PC-3 (cell line): ENCODE data around the gene AMMECR1L. TPM values are rescaled to one million over a fixed set of nuclear protein-coding genes. Genes with fewer than 3 reads are reported as not detected.

Experiments used
- ATAC-seq: fragments of 200-7000 bp; cut with Tn5 transposase; 2 replicates; pipeline ENCODE4 v1.9.1; 2020; ENCODE audit warnings: mild to moderate bottlenecking, moderate library complexity
- BruUV-seq: library from RNA; stranded (reverse); fragments of 400-500 nt; replicated peaks from 2 replicates; lab custom pipeline; 2021; lab: Mats Ljungman, UMichigan
- CTCF ChIA-PET: fragments of 300-600 bp; sonication (Branson Sonifier 250); formaldehyde crosslinking; loops from one replicate; lab custom pipeline; 2022; ENCODE audit warnings: antibody characterized with exemption; lab: Charles Lee
- POLR2A ChIA-PET: fragments of 300-600 bp; sonication (Branson Sonifier 250); formaldehyde crosslinking; loops from one replicate; lab custom pipeline; 2022; ENCODE audit warnings: antibody characterized with exemption; ENCODE audit not compliant: unreplicated experiment; lab: Charles Lee
- DNase-seq: peaks from one replicate; pipeline ENCODE4 v3.0.0-alpha.2; 2015
- H2AFZ ChIP-seq: fragments of 300-600 bp; sonication (generic); 2 replicates; pipeline ENCODE4 v1.6.0; 2016; ENCODE audit warnings: antibody characterized with exemption, low read length
- H3F3A ChIP-seq: fragments of 300-600 bp; sonication (generic); one replicate; pipeline ENCODE4 v1.6.0; 2017; ENCODE audit warnings: antibody characterized with exemption, low read length, control low read depth, mild to moderate bottlenecking; ENCODE audit not compliant: unreplicated experiment
- H3K27ac ChIP-seq: fragments of 300-600 bp; sonication (generic); 2 replicates; pipeline ENCODE4 v1.5.1; 2016; ENCODE audit warnings: mild to moderate bottlenecking, low read length
- H3K27me3 ChIP-seq: fragments of 300-600 bp; sonication (generic); 2 replicates; pipeline ENCODE4 v1.6.1; 2016; ENCODE audit warnings: low read length, mixed read lengths
- H3K36me3 ChIP-seq: fragments of 300-600 bp; sonication (generic); 2 replicates; pipeline ENCODE4 v1.6.1; 2016; ENCODE audit warnings: low read depth, mixed run types, low read length, mixed read lengths
- H3K4me1 ChIP-seq: fragments of 300-600 bp; sonication (generic); 2 replicates; pipeline ENCODE4 v1.5.1; 2016; ENCODE audit warnings: low read length; ENCODE audit not compliant: insufficient read depth
- H3K4me2 ChIP-seq: fragments of 300-600 bp; sonication (generic); 2 replicates; pipeline ENCODE4 v1.6.0; 2016; ENCODE audit warnings: low read length
- H3K4me3 ChIP-seq: fragments of 300-600 bp; sonication (generic); 2 replicates; pipeline ENCODE4 v1.5.1; 2016; ENCODE audit warnings: mild to moderate bottlenecking, low read length, mixed read lengths
- H3K79me2 ChIP-seq: fragments of 300-600 bp; sonication (generic); 2 replicates; pipeline ENCODE4 v1.6.1; 2017; ENCODE audit warnings: low read length, mixed read lengths
- H3K9ac ChIP-seq: fragments of 300-600 bp; sonication (generic); 2 replicates; pipeline ENCODE4 v1.6.0; 2016; ENCODE audit warnings: mild to moderate bottlenecking, low read length
- H3K9me2 ChIP-seq: fragments of 300-600 bp; sonication (generic); replicated peaks from 2 replicates; pipeline ENCODE4 v1.6.1; 2016; ENCODE audit warnings: mixed run types, low read length, mixed read lengths
- H3K9me3 ChIP-seq: fragments of 300-600 bp; sonication (generic); 2 replicates; pipeline ENCODE4 v1.6.1; 2016; ENCODE audit warnings: low read length, mixed read lengths
- H4K20me1 ChIP-seq: fragments of 300-600 bp; sonication (generic); 2 replicates; pipeline ENCODE4 v1.6.1; 2016; ENCODE audit warnings: low read length, mixed read lengths
- CTCF ChIP-seq: fragments of 300-600 bp; sonication (generic); conservative IDR thresholded peaks from 2 replicates; pipeline ENCODE4 v1.5.1; 2017; ENCODE audit warnings: antibody characterized with exemption, low read depth, mild to moderate bottlenecking, low read length
- EZH2 ChIP-seq: fragments of 300-600 bp; sonication (generic); IDR thresholded peaks from one replicate; pipeline ENCODE4 v1.6.1; 2017; ENCODE audit warnings: antibody characterized with exemption, mild to moderate bottlenecking, low read length; ENCODE audit not compliant: unreplicated experiment
- EZH2phosphoT487 ChIP-seq: fragments of 300-600 bp; sonication (generic); IDR thresholded peaks from 2 replicates; pipeline ENCODE4 v1.6.1; 2018; ENCODE audit warnings: mild to moderate bottlenecking, antibody characterized with exemption, low read length, borderline replicate concordance
- intact Hi-C: fragments of 100-400 bp; cut with micrococcal nuclease; formaldehyde crosslinking; loops from 2 replicates; pipeline ENCODE4 v1.9.0; 2023
- total RNA-seq: library from RNA; depleted of rRNA; stranded (reverse); fragments of >200 nt; gene quantifications from 2 replicates; pipeline ENCODE4 v1.2.3, GENCODE V29; 2014

AMMECR1L gene
- total RNA-seq, 1 experiment from 2014 or later = 10.9 TPM

GRCh38 chr2:127929449-127929848 is 43.7 kb upstream of the AMMECR1L start:
- no peak overlapping the region for H3K27ac ChIP-seq
- no peak overlapping the region for H3K4me3 ChIP-seq
- H3F3A ChIP-seq = no peaks in the 10 kb centered on the region
- H3K79me2 ChIP-seq = no peaks in the 10 kb centered on the region
- H3K9me2 ChIP-seq = no peaks in the 10 kb centered on the region
- ATAC-seq (no peak), DNase-seq (no peak)
- no TSS peak for BruUV-seq
- TF ChIP-seq EZH2phosphoT487 = no peak
- no peak for TF ChIP-seq CTCF
- TF ChIP-seq EZH2 = no peak
- H3K9ac ChIP-seq = no peak overlapping the region
- no peak overlapping the region for H2AFZ ChIP-seq
- CTCF ChIA-PET = no interaction called here
- H3K4me1 ChIP-seq = peaks cover 9% of the 10 kb centered on the region
- no peaks in the 10 kb centered on the region for H3K36me3 ChIP-seq
- no peaks in the 10 kb centered on the region for H4K20me1 ChIP-seq
- POLR2A ChIA-PET = no interaction called here
- no peaks in the 10 kb centered on the region for H3K27me3 ChIP-seq
- no peaks in the 10 kb centered on the region for H3K9me3 ChIP-seq
- no peak overlapping the region for H3K4me2 ChIP-seq
- intact Hi-C loops = no loop called here

- 0 out of 2 replicates have a peak overlapping the region, but pooled peaks have one; percentile 19 for H2AFZ ChIP-seq
- no peaks in the 10 kb centered on the region for H3K36me3 ChIP-seq
- H3K9me3 ChIP-seq = no peaks in the 10 kb centered on the region
- intact Hi-C loops = no loop called here
- no peak for DNase-seq
- peaks cover 4% of the 10 kb centered on the region; the same call in 1 of the 2 replicates for H3K4me1 ChIP-seq
- no peaks in the 10 kb centered on the region for H3K9me2 ChIP-seq
- H3K4me2 ChIP-seq = no peak overlapping the region
- BruUV-seq = no TSS peak
- POLR2A ChIA-PET = interaction anchor here (0.7 kb wide), 1 partner anchor 220 kb away, joined by 3 read pairs; no protein-coding TSS in a partner anchor
- CTCF ChIA-PET = interaction anchor here (0.7 kb wide), 1 partner anchor 74 kb away, joined by 3 read pairs; no protein-coding TSS in a partner anchor
- ATAC-seq = no peak
- H3K9ac ChIP-seq = no peak overlapping the region
- no peak overlapping the region for H3K4me3 ChIP-seq
- H3K79me2 ChIP-seq = no peaks in the 10 kb centered on the region
- no peaks in the 10 kb centered on the region for H3K27me3 ChIP-seq
- no peaks in the 10 kb centered on the region for H3F3A ChIP-seq
- H4K20me1 ChIP-seq = no peaks in the 10 kb centered on the region
- H3K27ac ChIP-seq = no peak overlapping the region
- TF ChIP-seq CTCF = no peak
- TF ChIP-seq EZH2phosphoT487 = no peak
- no peak for TF ChIP-seq EZH2
Observed at GRCh38 chr2:127927384-127927783, 41.6 kb upstream of the AMMECR1L start.

- no peak overlapping the region for H2AFZ ChIP-seq
- H3K79me2 ChIP-seq = no peaks in the 10 kb centered on the region
- DNase-seq (no peak), ATAC-seq (no peak)
- H4K20me1 ChIP-seq = no peaks in the 10 kb centered on the region
- TF ChIP-seq EZH2phosphoT487 (no peak), EZH2 (no peak), CTCF (no peak)
- no peak overlapping the region for H3K4me3 ChIP-seq
- no TSS peak for BruUV-seq
- H3K4me1 ChIP-seq = peaks cover 12% of the 10 kb centered on the region
- H3K9me3 ChIP-seq = no peaks in the 10 kb centered on the region
- ChIA-PET POLR2A (no interaction called here), CTCF (no interaction called here)
- H3K4me2 ChIP-seq = no peak overlapping the region
- H3K9me2 ChIP-seq = no peaks in the 10 kb centered on the region
- H3K36me3 ChIP-seq = no peaks in the 10 kb centered on the region
- no peaks in the 10 kb centered on the region for H3K27me3 ChIP-seq
- intact Hi-C loops = no loop called here
- no peak overlapping the region for H3K9ac ChIP-seq
- no peaks in the 10 kb centered on the region for H3F3A ChIP-seq
- H3K27ac ChIP-seq = no peak overlapping the region
Observed at GRCh38 chr2:127917916-127918315, 32.2 kb upstream of the AMMECR1L start.
